D721Med (cell line): ENCODE measurements around the gene USH2A.

Experiments used
- DNase-seq: peaks from one replicate; pipeline ENCODE4 v3.0.0; 2011; ENCODE audit warnings: low spot score; ENCODE audit not compliant: insufficient read length
- FAIRE-seq: peaks from 2 replicates; lab custom pipeline; 2011; peaks lifted over from hg19 to GRCh38; lab: Jason Lieb, UNC
- CTCF ChIP-seq: IDR thresholded peaks from 2 replicates; pipeline ENCODE4 v1.5.1; 2012; ENCODE audit warnings: mild to moderate bottlenecking, control low read depth; ENCODE audit not compliant: insufficient read depth; ENCODE audit errors: missing control alignments

Gene USH2A

GRCh38 chr1:216095400-216095799 lies 327.8 kb downstream of the USH2A start:
- no peak for TF ChIP-seq CTCF
- no peak for DNase-seq
- FAIRE-seq = peak; percentile 85

DNA sequence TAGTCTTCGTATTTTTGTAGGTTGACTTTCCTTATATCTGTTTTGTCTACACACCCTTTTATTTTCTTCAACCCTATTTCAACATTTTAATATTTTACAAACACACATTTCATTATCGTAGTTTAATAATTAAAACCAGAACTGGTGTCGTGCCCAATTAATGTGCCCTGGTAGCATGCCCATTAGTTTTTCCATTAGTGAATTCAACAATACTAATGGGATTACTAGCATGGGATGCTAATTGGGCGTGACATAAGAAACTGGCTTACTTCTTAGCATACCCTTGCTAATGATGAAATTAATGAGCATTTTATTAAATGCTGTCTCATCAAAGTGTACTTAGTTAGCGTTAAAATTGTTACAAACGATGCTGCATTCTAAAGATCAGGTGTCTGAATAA lies 332.7 kb downstream of the USH2A start:
- DNase-seq (no peak), FAIRE-seq (no peak)
- TF ChIP-seq CTCF = no peak

- FAIRE-seq (no peak), DNase-seq (no peak)
- no peak for TF ChIP-seq CTCF
These were observed 336.6 kb downstream of the USH2A start for GRCh38 chr1:216086678-216087077.

DNA sequence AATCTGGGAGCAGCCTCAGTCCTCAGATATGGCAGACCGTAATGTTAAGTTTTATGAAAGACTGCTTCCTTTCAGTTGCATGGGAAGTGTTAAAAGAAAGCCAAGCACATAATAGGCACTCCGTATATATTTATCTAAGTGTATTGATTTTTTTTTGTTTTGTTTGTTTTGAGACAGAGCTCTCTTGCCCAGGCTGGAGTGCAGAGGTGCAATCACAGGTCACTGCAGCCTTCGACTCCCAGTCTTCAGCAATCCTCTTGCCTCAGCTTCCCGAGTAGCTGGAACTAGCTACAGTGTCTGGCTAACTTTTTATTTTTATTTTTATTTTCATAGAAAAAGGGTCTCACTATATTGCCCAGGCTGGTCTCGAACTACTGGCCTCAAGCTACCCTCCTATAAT lies 341.8 kb downstream of the USH2A start:
- DNase-seq (no peak), FAIRE-seq (no peak)
- no peak for TF ChIP-seq CTCF

DNA sequence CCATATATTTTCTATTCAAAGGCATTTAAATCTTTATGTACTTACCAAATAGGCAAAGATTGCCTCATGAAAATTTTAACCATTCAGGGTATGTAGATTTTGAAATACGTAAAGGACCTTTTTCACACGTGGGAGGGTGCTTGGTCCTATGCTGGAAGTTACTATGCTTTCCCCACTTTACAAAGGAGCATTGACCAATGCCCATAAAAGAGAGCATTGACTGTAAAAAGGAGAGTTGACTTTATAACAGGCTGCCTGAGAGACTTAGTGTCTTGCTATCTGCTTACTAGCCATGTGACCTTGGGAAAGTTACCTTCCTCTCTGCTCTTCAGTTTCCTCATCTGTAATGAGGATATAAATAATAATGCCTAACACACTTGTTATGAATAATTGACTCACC lies 346.5 kb downstream of the USH2A start:
- TF ChIP-seq CTCF = no peak
- FAIRE-seq (no peak), DNase-seq (no peak)

DNA sequence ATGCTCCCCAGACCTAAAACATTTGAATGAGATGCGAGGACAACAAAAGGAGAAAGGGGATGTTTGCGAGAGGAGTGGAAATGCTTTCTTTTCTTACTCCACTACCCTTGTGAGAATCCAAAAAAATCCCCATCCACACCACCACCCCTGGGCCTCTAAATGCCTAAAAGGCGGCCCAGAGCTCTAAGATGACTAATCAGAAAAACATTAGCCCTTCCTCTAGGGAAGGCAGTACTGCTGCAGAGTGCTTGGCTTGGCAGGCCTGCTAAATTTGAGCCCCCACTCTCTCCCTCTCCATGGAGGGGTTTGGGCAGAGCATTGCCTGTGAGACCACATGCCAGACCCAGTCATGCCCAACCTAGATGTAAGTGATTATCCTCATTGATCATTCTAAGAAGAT lies 347.9 kb downstream of the USH2A start:
- FAIRE-seq = no peak
- no peak for DNase-seq
- TF ChIP-seq CTCF = no peak

DNA sequence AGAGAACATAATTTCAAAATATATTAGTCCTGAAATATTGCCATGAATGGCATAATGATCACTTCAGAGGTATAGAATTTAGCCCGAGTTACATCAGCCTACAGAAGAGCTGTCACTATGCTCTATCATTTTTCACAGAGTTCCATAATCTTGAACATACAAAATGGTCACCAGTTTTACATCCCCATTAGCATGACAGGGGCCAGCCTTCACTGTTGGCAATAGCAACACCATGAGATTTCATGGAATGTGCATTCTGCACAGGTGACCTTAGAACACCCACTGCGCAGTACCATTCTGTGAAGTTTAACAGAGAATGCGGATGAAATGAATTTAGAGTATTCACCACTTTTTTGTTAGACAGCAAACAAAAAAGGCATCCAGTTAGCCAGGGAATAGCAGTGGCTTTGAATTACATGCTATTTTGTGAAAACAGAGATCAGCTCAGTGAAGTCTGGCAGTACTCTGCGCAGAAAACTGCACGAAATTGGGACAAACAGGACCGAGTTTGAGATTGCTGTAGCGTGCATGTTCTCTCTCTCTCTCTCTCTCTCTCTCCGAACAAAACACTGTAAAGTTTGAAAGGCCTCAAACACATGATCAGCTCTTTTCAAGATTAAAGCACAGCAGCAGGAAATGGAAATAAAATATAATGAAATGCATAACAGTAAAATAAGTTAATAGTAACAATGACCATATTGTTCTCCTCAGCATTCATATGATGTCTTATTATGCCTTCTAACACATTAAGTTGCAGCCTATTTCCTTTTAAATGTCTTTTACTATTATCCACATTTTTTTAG lies 349.3 kb downstream of the USH2A start:
- DNase-seq = no peak
- TF ChIP-seq CTCF = no peak
- FAIRE-seq = peak; percentile 11
